Prostate gland (tissue), 2 donors: Measurements from ENCODE around the gene CTNNA2.

ENCODE experiments used
- CTCF ChIP-seq, 4 experiments: fragments of 200-600 bp in 2 of 4; fragments of 450-650 bp in 2 of 4; sonication (generic) in 2 of 4; IDR thresholded peaks; 1 replicate in 3 of 4; 2 replicates in 1 of 4; pipeline ENCODE4 v1.5.1; 2016 to 2019; ENCODE audit warnings: antibody characterized with exemption in 4 of 4, mild to moderate bottlenecking in 2 of 4, moderate library complexity in 2 of 4
- POLR2A ChIP-seq: fragments of 450-650 bp; IDR thresholded peaks from one replicate; pipeline ENCODE4 v1.6.1; 2016; ENCODE audit warnings: antibody characterized with exemption, mild to moderate bottlenecking

GRCh38 chr2:80496346-80496745 is 983.5 kb downstream of the CTNNA2 start:
- TF ChIP-seq CTCF (IDR thresholded peaks at IDR 0.05) (no peak), POLR2A (no peak)
